ENCODE results near the gene REPS1. TPM values are rescaled to one million over a fixed set of nuclear protein-coding genes. Genes with fewer than 3 reads are reported as not detected.

The REPS1 gene
- total RNA-seq, 1 experiment from 2014 or later, result 66.7 TPM

Other genes with a start within 250 kb of the REPS1 start
- 9.7 and 12.5 TPM in 2 replicates for gene CCDC28A, start 214.5 kb downstream of the REPS1 start, total RNA-seq (2014; rRNA removed; shearing (Covaris generic))
- gene ECT2L, start 192.2 kb downstream of the REPS1 start, total RNA-seq (2014; rRNA removed; shearing (Covaris generic)), result not detected in 2 replicates
- gene ABRACL, start 40.5 kb upstream of the REPS1 start, total RNA-seq (2014; rRNA removed; shearing (Covaris generic)), result 55.0 and 56.2 TPM in 2 replicates
- 24.2 and 24.3 TPM in 2 replicates for gene HECA, start 146.8 kb upstream of the REPS1 start, total RNA-seq (2014; rRNA removed; shearing (Covaris generic))